HCT116 (cell line): Measurements from ENCODE around the gene NUDT22. TPM values are rescaled to one million over a fixed set of nuclear protein-coding genes. Genes with fewer than 3 reads are reported as not detected.
A peak's percentile ranks its signal among the peaks of the same experiment; 100 is the strongest.

Source experiments
- ATAC-seq: fragments of 200-7000 bp; cut with Tn5 transposase; 2 replicates; pipeline ENCODE4 v1.9.1; 2020; ENCODE audit warnings: mild to moderate bottlenecking, moderate library complexity
- BruUV-seq: library from RNA; stranded (reverse); fragments of 400-500 nt; replicated peaks from 2 replicates; lab custom pipeline; 2021; lab: Mats Ljungman, UMichigan
- CTCF ChIA-PET: fragments of 300-600 bp; sonication (Branson Sonifier 250); formaldehyde crosslinking; loops from one replicate; lab custom pipeline; 2021; ENCODE audit warnings: antibody characterized with exemption; lab: Charles Lee
- POLR2A ChIA-PET: fragments of 300-600, 350-600 bp; sonication (Branson Sonifier 250); formaldehyde crosslinking; loops from one replicate; lab custom pipeline; 2021; ENCODE audit warnings: antibody characterized with exemption; lab: Charles Lee
- RAD21 ChIA-PET, 2 experiments: fragments of 300-600 bp; sonication (Branson Sonifier 250); formaldehyde crosslinking; loops; one replicate each; lab custom pipeline; 2023; ENCODE audit warnings: low total read pairs in 2 of 2; ENCODE audit not compliant: uncharacterized antibody in 2 of 2, unreplicated experiment in 2 of 2, low non-redundant PET in 1 of 2; lab: Charles Lee
- DNase-seq: peaks from one replicate; pipeline ENCODE4 v3.0.0-alpha.2; 2010; ENCODE audit warnings: low read depth, low spot score
- H2AFZ ChIP-seq: fragments of 200-600 bp; shearing (Covaris generic), sonication (generic); 2 replicates; pipeline ENCODE4 v1.6.1; 2017; ENCODE audit warnings: low read depth, mixed run types, mixed read lengths, antibody characterized with exemption, low read length; ENCODE audit not compliant: poor library complexity, severe bottlenecking
- H3K27ac ChIP-seq: 2 replicates; pipeline ENCODE4 v1.5.1; 2012; ENCODE audit warnings: low read depth, low read length
- H3K27me3 ChIP-seq: fragments of 200-600 bp; sonication (generic); 2 replicates; pipeline ENCODE4 v1.6.1; 2016; ENCODE audit warnings: mixed run types, low read length, mixed read lengths; ENCODE audit not compliant: insufficient read depth
- H3K36me3 ChIP-seq, 2 experiments: fragments of 200-500 bp in 1 of 2; fragments of 200-600 bp in 1 of 2; sonication (Bioruptor generic) in 1 of 2; sonication (generic) in 1 of 2; 2 replicates each; pipeline versions ENCODE4 v1.5.1 to v1.6.1; 2014 to 2016; ENCODE audit warnings: low read length in 2 of 2, inconsistent platforms in 1 of 2, mixed read lengths in 1 of 2, mixed run types in 1 of 2; ENCODE audit not compliant: insufficient read depth in 2 of 2, control insufficient read depth in 1 of 2
- H3K4me1 ChIP-seq, 2 experiments: fragments of 200-600 bp in 1 of 2; sonication (generic) in 1 of 2; 2 replicates each; pipeline versions ENCODE4 v1.5.1 to v1.6.1; 2012 to 2017; ENCODE audit warnings: low read length in 2 of 2, inconsistent platforms in 1 of 2, mild to moderate bottlenecking in 1 of 2, mixed read lengths in 1 of 2, mixed run types in 1 of 2, moderate library complexity in 1 of 2; ENCODE audit not compliant: insufficient read depth in 2 of 2, control insufficient read depth in 1 of 2
- H3K4me2 ChIP-seq: fragments of 200-600 bp; sonication (generic); 2 replicates; pipeline ENCODE4 v1.6.1; 2017; ENCODE audit warnings: mixed run types, low read length, mixed read lengths
- H3K4me3 ChIP-seq, 2 experiments: fragments of 200-600 bp in 1 of 2; sonication (generic) in 1 of 2; replicated peaks in 1 of 2; 2 replicates each; pipeline ENCODE4 v1.5.1; 2011 to 2016; ENCODE audit warnings: low read length in 2 of 2, control low read depth in 1 of 2, low read depth in 1 of 2, mild to moderate bottlenecking in 1 of 2, mixed read lengths in 1 of 2, mixed run types in 1 of 2
- H3K79me2 ChIP-seq: fragments of 200-600 bp; sonication (generic); 2 replicates; pipeline ENCODE4 v1.6.1; 2017; ENCODE audit warnings: mild to moderate bottlenecking, mixed run types, low read length, moderate library complexity, mixed read lengths; ENCODE audit not compliant: insufficient read depth
- H3K9ac ChIP-seq: fragments of 200-600 bp; sonication (generic); 2 replicates; pipeline ENCODE4 v1.6.1; 2016; ENCODE audit warnings: low read length, mixed read lengths
- H3K9me2 ChIP-seq: fragments of 200-600 bp; sonication (generic), shearing (Covaris generic); 2 replicates; pipeline ENCODE4 v1.6.1; 2017; ENCODE audit warnings: mixed run types, mild to moderate bottlenecking, moderate library complexity; ENCODE audit not compliant: insufficient read depth
- H3K9me3 ChIP-seq, 2 experiments: fragments of 200-500 bp in 1 of 2; fragments of 200-600 bp in 1 of 2; sonication (Bioruptor generic) in 1 of 2; sonication (generic) in 1 of 2; 2 replicates each; pipeline ENCODE4 v1.6.1; 2014 to 2017; ENCODE audit warnings: low read length in 2 of 2, mixed read lengths in 2 of 2, inconsistent platforms in 1 of 2, low read depth in 1 of 2, mild to moderate bottlenecking in 1 of 2, mixed run types in 1 of 2, moderate library complexity in 1 of 2; ENCODE audit not compliant: control insufficient read depth in 1 of 2, insufficient read depth in 1 of 2
- H4K20me1 ChIP-seq: fragments of 200-600 bp; sonication (generic), shearing (Covaris generic); 2 replicates; pipeline ENCODE4 v1.6.1; 2017; ENCODE audit warnings: mixed run types, mild to moderate bottlenecking, moderate library complexity; ENCODE audit not compliant: insufficient read depth
- CBX3 ChIP-seq: IDR thresholded peaks from 2 replicates; pipeline ENCODE4 v1.6.1; 2012; ENCODE audit warnings: low read depth
- POLR2A ChIP-seq: IDR thresholded peaks from 2 replicates; pipeline ENCODE4 v1.7.0; 2011; ENCODE audit warnings: borderline replicate concordance; ENCODE audit not compliant: insufficient read depth, insufficient read length; ENCODE audit errors: extremely low read depth
- POLR2AphosphoS5 ChIP-seq: IDR thresholded peaks from 2 replicates; pipeline ENCODE4 v1.6.1; 2011; ENCODE audit warnings: mild to moderate bottlenecking, low read depth, low read length, moderate library complexity
- YY1 ChIP-seq: IDR thresholded peaks from 2 replicates; pipeline ENCODE4 v1.6.1; 2011; ENCODE audit warnings: low read length, low read depth, moderate library complexity, mild to moderate bottlenecking; ENCODE audit not compliant: insufficient replicate concordance; ENCODE audit errors: extremely low read depth
- intact Hi-C: fragments of 100-400 bp; cut with micrococcal nuclease; formaldehyde crosslinking; loops from 2 replicates; pipeline ENCODE4 v1.10.0; 2022
- total RNA-seq: library from RNA; stranded (reverse); gene quantifications from one replicate; pipeline ENCODE4 v1.2.1, GENCODE V29; 2021; ENCODE audit not compliant: unreplicated experiment
- TF ChIP-seq, protein P1 (sequence below): IDR thresholded peaks from 2 replicates; pipeline ENCODE4 v1.6.1; 2012; ENCODE audit warnings: low read depth
- TF ChIP-seq, protein P2 (sequence below): IDR thresholded peaks from 2 replicates; pipeline ENCODE4 v1.6.1; 2011; ENCODE audit warnings: mild to moderate bottlenecking, low read length, moderate library complexity; ENCODE audit not compliant: insufficient replicate concordance; ENCODE audit errors: extremely low read depth

The NUDT22 gene
- total RNA-seq, 1 experiment from 2014 or later: 70.9 TPM

DNA sequence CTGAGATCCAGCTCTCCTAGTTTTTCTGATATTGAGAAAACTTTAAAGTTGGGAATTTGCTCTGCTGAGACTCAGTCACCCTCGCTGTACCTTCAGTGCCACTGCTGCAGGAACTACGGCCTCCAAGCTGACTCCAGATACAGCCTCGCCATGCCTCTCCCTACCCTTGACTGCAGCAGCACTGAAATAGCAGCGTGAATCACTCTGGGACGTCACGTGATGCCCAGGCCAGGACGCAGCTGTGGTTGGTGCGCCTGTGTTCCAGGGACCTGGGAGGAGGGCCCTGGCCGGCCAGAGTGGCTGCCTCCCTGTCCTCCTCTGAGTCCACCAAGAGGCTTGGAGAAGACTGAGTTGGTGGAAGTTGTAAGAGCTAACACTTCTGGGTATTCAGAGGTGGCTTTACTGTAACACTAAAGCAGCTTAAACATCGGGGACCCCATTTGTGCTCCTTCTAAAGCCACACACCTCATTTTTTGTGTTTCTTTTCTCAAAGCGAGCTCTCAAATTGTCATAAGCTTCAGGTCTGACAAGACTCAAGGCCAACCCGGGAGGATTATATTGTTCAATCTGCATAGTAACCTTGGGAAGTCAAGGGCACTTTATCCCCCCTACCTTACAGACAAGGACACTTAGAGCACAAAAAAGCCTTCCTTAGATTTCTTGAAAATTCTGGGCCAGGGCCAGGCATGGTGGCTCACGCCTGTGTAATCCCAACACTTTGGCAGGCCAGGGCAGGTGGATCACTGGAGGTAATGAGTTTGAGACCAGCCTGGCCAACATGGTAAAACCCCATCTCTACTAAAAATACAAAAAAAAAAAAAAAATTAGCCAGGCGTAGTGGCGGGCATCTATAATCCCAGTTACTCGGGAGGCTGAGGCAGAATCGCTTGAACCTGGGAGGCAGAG is 44.3 kb upstream of the NUDT22 start:
- intact Hi-C loops: no loop called here

More for the DNA sequence above, 44.3 kb upstream of the NUDT22 start:
- H3K27ac ChIP-seq: peak overlapping the region; percentile 56
- peak overlapping the region; percentile 54 for H3K9ac ChIP-seq
- peak; percentile 72 for DNase-seq
- H3K36me3 ChIP-seq: no peaks in the 10 kb centered on the region
- peak overlapping the region; percentile 81 for H3K4me2 ChIP-seq
- peaks cover 26% of the 10 kb centered on the region for H3K79me2 ChIP-seq
- no peaks in the 10 kb centered on the region for H3K9me3 ChIP-seq
- H3K27me3 ChIP-seq: no peaks in the 10 kb centered on the region
- TF ChIP-seq, protein P1, sequence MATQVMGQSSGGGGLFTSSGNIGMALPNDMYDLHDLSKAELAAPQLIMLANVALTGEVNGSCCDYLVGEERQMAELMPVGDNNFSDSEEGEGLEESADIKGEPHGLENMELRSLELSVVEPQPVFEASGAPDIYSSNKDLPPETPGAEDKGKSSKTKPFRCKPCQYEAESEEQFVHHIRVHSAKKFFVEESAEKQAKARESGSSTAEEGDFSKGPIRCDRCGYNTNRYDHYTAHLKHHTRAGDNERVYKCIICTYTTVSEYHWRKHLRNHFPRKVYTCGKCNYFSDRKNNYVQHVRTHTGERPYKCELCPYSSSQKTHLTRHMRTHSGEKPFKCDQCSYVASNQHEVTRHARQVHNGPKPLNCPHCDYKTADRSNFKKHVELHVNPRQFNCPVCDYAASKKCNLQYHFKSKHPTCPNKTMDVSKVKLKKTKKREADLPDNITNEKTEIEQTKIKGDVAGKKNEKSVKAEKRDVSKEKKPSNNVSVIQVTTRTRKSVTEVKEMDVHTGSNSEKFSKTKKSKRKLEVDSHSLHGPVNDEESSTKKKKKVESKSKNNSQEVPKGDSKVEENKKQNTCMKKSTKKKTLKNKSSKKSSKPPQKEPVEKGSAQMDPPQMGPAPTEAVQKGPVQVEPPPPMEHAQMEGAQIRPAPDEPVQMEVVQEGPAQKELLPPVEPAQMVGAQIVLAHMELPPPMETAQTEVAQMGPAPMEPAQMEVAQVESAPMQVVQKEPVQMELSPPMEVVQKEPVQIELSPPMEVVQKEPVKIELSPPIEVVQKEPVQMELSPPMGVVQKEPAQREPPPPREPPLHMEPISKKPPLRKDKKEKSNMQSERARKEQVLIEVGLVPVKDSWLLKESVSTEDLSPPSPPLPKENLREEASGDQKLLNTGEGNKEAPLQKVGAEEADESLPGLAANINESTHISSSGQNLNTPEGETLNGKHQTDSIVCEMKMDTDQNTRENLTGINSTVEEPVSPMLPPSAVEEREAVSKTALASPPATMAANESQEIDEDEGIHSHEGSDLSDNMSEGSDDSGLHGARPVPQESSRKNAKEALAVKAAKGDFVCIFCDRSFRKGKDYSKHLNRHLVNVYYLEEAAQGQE: no peak
- TF ChIP-seq, protein P2, sequence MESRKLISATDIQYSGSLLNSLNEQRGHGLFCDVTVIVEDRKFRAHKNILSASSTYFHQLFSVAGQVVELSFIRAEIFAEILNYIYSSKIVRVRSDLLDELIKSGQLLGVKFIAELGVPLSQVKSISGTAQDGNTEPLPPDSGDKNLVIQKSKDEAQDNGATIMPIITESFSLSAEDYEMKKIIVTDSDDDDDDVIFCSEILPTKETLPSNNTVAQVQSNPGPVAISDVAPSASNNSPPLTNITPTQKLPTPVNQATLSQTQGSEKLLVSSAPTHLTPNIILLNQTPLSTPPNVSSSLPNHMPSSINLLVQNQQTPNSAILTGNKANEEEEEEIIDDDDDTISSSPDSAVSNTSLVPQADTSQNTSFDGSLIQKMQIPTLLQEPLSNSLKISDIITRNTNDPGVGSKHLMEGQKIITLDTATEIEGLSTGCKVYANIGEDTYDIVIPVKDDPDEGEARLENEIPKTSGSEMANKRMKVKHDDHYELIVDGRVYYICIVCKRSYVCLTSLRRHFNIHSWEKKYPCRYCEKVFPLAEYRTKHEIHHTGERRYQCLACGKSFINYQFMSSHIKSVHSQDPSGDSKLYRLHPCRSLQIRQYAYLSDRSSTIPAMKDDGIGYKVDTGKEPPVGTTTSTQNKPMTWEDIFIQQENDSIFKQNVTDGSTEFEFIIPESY: peak; percentile 40
- no peak for TF ChIP-seq CBX3
- TF ChIP-seq POLR2AphosphoS5: peak; percentile 96
- peak; percentile 92 for TF ChIP-seq POLR2A
- no peak for TF ChIP-seq YY1
- TF ChIP-seq, all 23 proteins: peak for 3
- peak; percentile 61 for ATAC-seq
- no peak overlapping the region for H2AFZ ChIP-seq
- ChIA-PET POLR2A (interaction anchor here (0.8 to 1.0 kb wide), 3 partner anchors 16 to 167 kb away, joined by 3 read pairs; partner anchors contain the start of genes MACROD1 and PPP1R14B), RAD21 (no interaction called here), CTCF (interaction anchor here (1.2 to 1.4 kb wide), 2 partner anchors 22 to 119 kb away, joined by 4 to 9 read pairs; no protein-coding TSS in a partner anchor)
- H3K4me1 ChIP-seq: peaks cover 24 to 46% of the 10 kb centered on the region in 2 experiments
- H3K4me3 ChIP-seq: peak overlapping the region; percentile 22 to 41
- BruUV-seq: no TSS peak
- H4K20me1 ChIP-seq: no peaks in the 10 kb centered on the region
- no peaks in the 10 kb centered on the region for H3K9me2 ChIP-seq
